ENCODE data around the gene MED27. TPM values are rescaled to one million over a fixed set of nuclear protein-coding genes. Genes with fewer than 3 reads are reported as not detected.

MED27 gene
- total and polyA plus RNA-seq, 9 of the 15 experiments (the other 6 are each of a cell fraction or from before 2014, with no cell fraction given): 24.4 to 91.0 (median 36.1) TPM

- no peak for FAIRE-seq
- peak in 3 of 4 experiments; percentile 27 to 40 (median 37) for DNase-seq (ENCODE audit: extremely low read depth in 1 of 4, low spot score in 3 of 4)
- Histone ChIP-seq H2AFZ (ENCODE audit: low read depth, low read length) (no peak overlapping the region), H3K27me3 (ENCODE audit: control insufficient read depth in 2 of 2, insufficient read depth in 2 of 2, low read length in 2 of 2) (peaks cover 22 to 71% of the 10 kb centered on the region in 2 experiments), H3K9ac (ENCODE audit: insufficient read depth in 1 of 2, low read depth in 2 of 2, low read length in 2 of 2) (no peak overlapping the region), H3K4me1 (replicated peaks in 1 of 2; ENCODE audit: control insufficient read depth in 2 of 2, insufficient read depth in 2 of 2, low read length in 2 of 2) (peaks cover 0 to 11% of the 10 kb centered on the region in 2 experiments; a peak in 3 of 5 replicates), H3K4me2 (ENCODE audit: insufficient read depth, low read length) (no peak overlapping the region), H3K27ac (ENCODE audit: extremely low read depth, low read depth, low read length) (no peak overlapping the region), H4K20me1 (replicated peaks; ENCODE audit: control insufficient read depth, insufficient read depth, low read length) (0 out of 2 replicates have a peak, but pooled peaks cover 2% of the 10 kb centered on the region), H3K79me2 (ENCODE audit: control insufficient read depth, insufficient read depth, low read length) (no peaks in the 10 kb centered on the region), H3K4me3 (no peak overlapping the region), H3K9me3 (replicated peaks; ENCODE audit: control insufficient read depth, insufficient read depth, low read depth, low read length) (no peaks in the 10 kb centered on the region), H3K9me1 (ENCODE audit: control insufficient read depth, insufficient read depth, low read length) (no peaks in the 10 kb centered on the region), H3K36me3 (ENCODE audit: control insufficient read depth, insufficient read depth, low read length) (no peaks in the 10 kb centered on the region)
- 3% methylated on average over 7 of the region's 7 CpGs for WGBS (ENCODE audit: insufficient coverage, low coverage, missing lambda C conversion rate)
- ATAC-seq: no peak
- in situ Hi-C loops (cut with MboI): no loop called here
- CTCF ChIA-PET (ENCODE audit: low intra/inter-chr PET ratio): no interaction called here
- intact Hi-C loops (cut with micrococcal nuclease): no loop called here
- POLR2A ChIA-PET: no interaction called here
- no TSS peak for BruUV-seq (replicated peaks)
- 0 out of 2 replicates have a peak, but pooled peaks have one; percentile 30 for TF ChIP-seq L3MBTL2 (IDR thresholded peaks at IDR 0.05)
- no peak for TF ChIP-seq ZNF449 (CRISPR knock-in tag; IDR thresholded peaks at IDR 0.05)
- TF ChIP-seq USF1 (CRISPR knock-in tag; IDR thresholded peaks at IDR 0.05): no peak
- TF ChIP-seq ZBTB11 (CRISPR knock-in tag; IDR thresholded peaks at IDR 0.05): peak in 1 of 3 experiments; percentile 85; a peak in 3 of 6 replicates
- no peak for TF ChIP-seq FOXK1 (CRISPR knock-in tag; IDR thresholded peaks at IDR 0.05; ENCODE audit: borderline replicate concordance)
- TF ChIP-seq MYC (IDR thresholded peaks at IDR 0.05; ENCODE audit: low read depth, low read length): 0 out of 2 replicates have a peak, but pooled peaks have one; percentile 32
- no peak for TF ChIP-seq MYC (CRISPR knock-in tag; IDR thresholded peaks at IDR 0.05; ENCODE audit: borderline replicate concordance, low read depth)
- TF ChIP-seq CTCF (IDR thresholded peaks at IDR 0.05 in 2 of 3, conservative IDR thresholded peaks at IDR 0.05 in 1 of 3; ENCODE audit: insufficient read depth in 2 of 3, low read depth in 1 of 3, low read length in 3 of 3): no peak
- TF ChIP-seq VEZF1 (CRISPR knock-in tag; IDR thresholded peaks at IDR 0.05): 0 out of 2 replicates have a peak, but pooled peaks have one; percentile 14
- TF ChIP-seq CBFA2T2 (conservative IDR thresholded peaks at IDR 0.05): 0 out of 2 replicates have a peak, but pooled peaks have one; percentile 10
- TF ChIP-seq ZNF347 (CRISPR knock-in tag; IDR thresholded peaks at IDR 0.05; ENCODE audit: low read depth): no peak
- TF ChIP-seq CBFA2T3 (IDR thresholded peaks at IDR 0.05): peak; percentile 54; the same call in 1 of the 2 replicates
Measured at GRCh38 chr9:131851414-131851813, 228.3 kb downstream of the MED27 start.

Measured in K562 (cell line).